ENCODE results near the gene MALAT1. TPM values are rescaled to one million over a fixed set of nuclear protein-coding genes. Genes with fewer than 3 reads are reported as not detected.

MALAT1 gene
- total and polyA plus RNA-seq, 2 of the 13 experiments (the other 11 are each of a cell fraction or from before 2014, with no cell fraction given), result 143 to 1,237 TPM

- no peak for TF ChIP-seq ZXDC (CRISPR knock-in tag; IDR thresholded peaks at IDR 0.05)
- no peak for TF ChIP-seq MTA3 (CRISPR knock-in tag; IDR thresholded peaks at IDR 0.05)
- TF ChIP-seq ZFP36 (IDR thresholded peaks at IDR 0.05; ENCODE audit: borderline replicate concordance, low read depth, low read length, partially characterized antibody), result peak; percentile 76
- TF ChIP-seq SMAD1 (CRISPR knock-in tag; IDR thresholded peaks at IDR 0.05; ENCODE audit: borderline replicate concordance, low read depth), result no peak
- TF ChIP-seq GPN1 (CRISPR knock-in tag; IDR thresholded peaks at IDR 0.05; ENCODE audit: borderline replicate concordance), result no peak
- TF ChIP-seq ZNF609 (CRISPR knock-in tag; IDR thresholded peaks at IDR 0.05; ENCODE audit: borderline replicate concordance), result 0 out of 2 replicates have a peak, but pooled peaks have one; percentile 40
- no peak for TF ChIP-seq MNT (IDR thresholded peaks at IDR 0.05)
- TF ChIP-seq ZNF777 (CRISPR knock-in tag; IDR thresholded peaks at IDR 0.05), result no peak
- TF ChIP-seq EHMT2 (IDR thresholded peaks at IDR 0.05; ENCODE audit: borderline replicate concordance, low read depth, low read length), result no peak
- TF ChIP-seq IRF2 (CRISPR knock-in tag; IDR thresholded peaks at IDR 0.05), result no peak
- no peak for TF ChIP-seq SRY (CRISPR knock-in tag; IDR thresholded peaks at IDR 0.05)
- TF ChIP-seq ZNF317 (CRISPR knock-in tag; IDR thresholded peaks at IDR 0.05), result no peak
- no peak for TF ChIP-seq MLX (CRISPR knock-in tag; IDR thresholded peaks at IDR 0.05)
- peak; percentile 20; the same call in 1 of the 2 replicates for TF ChIP-seq KDM5B (CRISPR knock-in tag; IDR thresholded peaks at IDR 0.05; ENCODE audit: borderline replicate concordance)
- peak; percentile 53 for TF ChIP-seq KDM2A (CRISPR knock-in tag; IDR thresholded peaks at IDR 0.05; ENCODE audit: borderline replicate concordance, low read depth)
- peak; percentile 56; the same call in 1 of the 2 replicates for TF ChIP-seq ZGPAT (CRISPR knock-in tag; IDR thresholded peaks at IDR 0.05)
- peak; percentile 45; the same call in 1 of the 2 replicates for TF ChIP-seq MED1 (CRISPR knock-in tag; IDR thresholded peaks at IDR 0.05)
These were observed 19.4 kb upstream of the MALAT1 start (continued) for GRCh38 chr11:65479184-65480145.

Data from HepG2 (cell line).